IMR-90 (cell line): ENCODE measurements around the gene ZSCAN23.

ENCODE experiments used
- CHD1 ChIP-seq: IDR thresholded peaks from 2 replicates; pipeline ENCODE4 v1.6.1; 2012; ENCODE audit warnings: low read depth, low read length, improper control_type of control experiment
- MAFK ChIP-seq: IDR thresholded peaks from 2 replicates; pipeline ENCODE4 v1.6.1; 2012; ENCODE audit warnings: low read depth, low read length, improper control_type of control experiment
- MXI1 ChIP-seq: IDR thresholded peaks from 2 replicates; pipeline ENCODE4 v1.6.1; 2012; ENCODE audit warnings: low read depth, mild to moderate bottlenecking, low read length, moderate library complexity, borderline replicate concordance
- POLR2A ChIP-seq: IDR thresholded peaks from 2 replicates; pipeline ENCODE4 v1.6.1; 2012; ENCODE audit warnings: mild to moderate bottlenecking, low read depth, low read length
- RCOR1 ChIP-seq: IDR thresholded peaks from 2 replicates; pipeline ENCODE4 v1.6.1; 2012; ENCODE audit warnings: mild to moderate bottlenecking, low read length, improper control_type of control experiment; ENCODE audit not compliant: insufficient replicate concordance
- TF ChIP-seq, protein P1 (sequence below): conservative IDR thresholded peaks from 2 replicates; pipeline ENCODE4 v1.5.1; 2012; ENCODE audit warnings: mild to moderate bottlenecking, low read depth, low read length, improper control_type of control experiment

GRCh38 chr6:28395918-28396317 lies 47.4 kb downstream of the ZSCAN23 start:
- TF ChIP-seq POLR2A (no peak), MAFK (no peak), CHD1 (no peak), MXI1 (no peak), RCOR1 (no peak)
- TF ChIP-seq, protein P1, sequence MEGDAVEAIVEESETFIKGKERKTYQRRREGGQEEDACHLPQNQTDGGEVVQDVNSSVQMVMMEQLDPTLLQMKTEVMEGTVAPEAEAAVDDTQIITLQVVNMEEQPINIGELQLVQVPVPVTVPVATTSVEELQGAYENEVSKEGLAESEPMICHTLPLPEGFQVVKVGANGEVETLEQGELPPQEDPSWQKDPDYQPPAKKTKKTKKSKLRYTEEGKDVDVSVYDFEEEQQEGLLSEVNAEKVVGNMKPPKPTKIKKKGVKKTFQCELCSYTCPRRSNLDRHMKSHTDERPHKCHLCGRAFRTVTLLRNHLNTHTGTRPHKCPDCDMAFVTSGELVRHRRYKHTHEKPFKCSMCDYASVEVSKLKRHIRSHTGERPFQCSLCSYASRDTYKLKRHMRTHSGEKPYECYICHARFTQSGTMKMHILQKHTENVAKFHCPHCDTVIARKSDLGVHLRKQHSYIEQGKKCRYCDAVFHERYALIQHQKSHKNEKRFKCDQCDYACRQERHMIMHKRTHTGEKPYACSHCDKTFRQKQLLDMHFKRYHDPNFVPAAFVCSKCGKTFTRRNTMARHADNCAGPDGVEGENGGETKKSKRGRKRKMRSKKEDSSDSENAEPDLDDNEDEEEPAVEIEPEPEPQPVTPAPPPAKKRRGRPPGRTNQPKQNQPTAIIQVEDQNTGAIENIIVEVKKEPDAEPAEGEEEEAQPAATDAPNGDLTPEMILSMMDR, result no peak
